ENCODE data around the gene TMEM52. TPM values are rescaled to one million over a fixed set of nuclear protein-coding genes. Genes with fewer than 3 reads are reported as not detected.
"Not testable (repeated sequence)": the region's sequence is repeated elsewhere in the genome, so short reads cannot be mapped to it uniquely, and the experiment has no call there.

Gene TMEM52
- total RNA-seq, 1 donor from 2014 or later, result 0.51 TPM

DNA sequence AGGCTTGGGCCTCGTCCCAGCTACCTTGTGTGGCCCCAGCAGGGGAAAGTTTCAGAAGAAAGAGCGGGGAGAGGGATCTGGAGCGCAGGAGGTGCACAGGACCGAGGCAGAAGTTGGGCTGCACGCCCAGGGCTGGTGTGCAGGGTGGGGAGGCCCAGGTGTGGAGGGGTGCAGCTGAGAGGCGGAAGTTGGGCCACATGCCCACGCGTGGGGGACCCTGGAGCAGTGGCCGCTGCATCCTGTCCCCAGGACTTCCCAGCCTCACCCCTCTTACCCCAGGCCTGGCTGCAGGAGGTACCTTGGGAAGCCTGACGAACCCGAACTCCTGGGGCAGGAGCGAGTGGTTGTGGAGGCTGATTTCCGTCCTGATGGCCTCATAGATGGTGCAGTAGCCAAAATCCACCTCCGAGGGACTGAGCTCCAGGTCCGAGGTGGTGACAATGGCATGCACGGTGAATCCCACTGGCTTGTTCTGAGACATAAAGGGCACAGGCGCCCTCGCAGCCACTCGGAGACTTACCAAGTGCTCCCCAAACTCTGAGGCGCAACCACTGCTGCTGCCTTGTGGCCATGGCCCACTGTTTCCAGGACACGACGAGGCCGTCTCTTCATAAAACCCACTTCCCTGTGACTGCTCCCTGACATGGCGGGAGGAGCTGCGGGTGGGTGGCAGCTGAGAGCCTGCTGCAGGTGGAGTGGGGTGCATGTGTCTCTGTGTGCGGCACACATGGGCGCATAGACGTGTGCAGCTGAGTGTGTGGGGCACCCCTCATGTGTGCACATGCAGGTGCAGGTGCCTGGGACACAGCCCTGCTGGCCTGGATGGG lies 20.4 kb upstream of the TMEM52 start:
- Mint-ChIP-seq H3K4me1 (peaks cover 6% of the 10 kb centered on the region), H3K9me3 (no peaks in the 10 kb centered on the region), H3K36me3 (ENCODE audit: low read depth) (no peaks in the 10 kb centered on the region), H3K27me3 (no peaks in the 10 kb centered on the region), H3K27ac (no peak overlapping the region), H3K4me3 (no peak overlapping the region)
- ATAC-seq (ENCODE audit: low read depth), result no peak
- DNase-seq, result no peak
- TF ChIP-seq, protein P1, sequence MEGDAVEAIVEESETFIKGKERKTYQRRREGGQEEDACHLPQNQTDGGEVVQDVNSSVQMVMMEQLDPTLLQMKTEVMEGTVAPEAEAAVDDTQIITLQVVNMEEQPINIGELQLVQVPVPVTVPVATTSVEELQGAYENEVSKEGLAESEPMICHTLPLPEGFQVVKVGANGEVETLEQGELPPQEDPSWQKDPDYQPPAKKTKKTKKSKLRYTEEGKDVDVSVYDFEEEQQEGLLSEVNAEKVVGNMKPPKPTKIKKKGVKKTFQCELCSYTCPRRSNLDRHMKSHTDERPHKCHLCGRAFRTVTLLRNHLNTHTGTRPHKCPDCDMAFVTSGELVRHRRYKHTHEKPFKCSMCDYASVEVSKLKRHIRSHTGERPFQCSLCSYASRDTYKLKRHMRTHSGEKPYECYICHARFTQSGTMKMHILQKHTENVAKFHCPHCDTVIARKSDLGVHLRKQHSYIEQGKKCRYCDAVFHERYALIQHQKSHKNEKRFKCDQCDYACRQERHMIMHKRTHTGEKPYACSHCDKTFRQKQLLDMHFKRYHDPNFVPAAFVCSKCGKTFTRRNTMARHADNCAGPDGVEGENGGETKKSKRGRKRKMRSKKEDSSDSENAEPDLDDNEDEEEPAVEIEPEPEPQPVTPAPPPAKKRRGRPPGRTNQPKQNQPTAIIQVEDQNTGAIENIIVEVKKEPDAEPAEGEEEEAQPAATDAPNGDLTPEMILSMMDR (IDR thresholded peaks at IDR 0.05), result no peak
- ChIA-PET CTCF (no interaction called here), POLR2A (no interaction called here)
- intact Hi-C loops (cut with micrococcal nuclease), result no loop called here

DNA sequence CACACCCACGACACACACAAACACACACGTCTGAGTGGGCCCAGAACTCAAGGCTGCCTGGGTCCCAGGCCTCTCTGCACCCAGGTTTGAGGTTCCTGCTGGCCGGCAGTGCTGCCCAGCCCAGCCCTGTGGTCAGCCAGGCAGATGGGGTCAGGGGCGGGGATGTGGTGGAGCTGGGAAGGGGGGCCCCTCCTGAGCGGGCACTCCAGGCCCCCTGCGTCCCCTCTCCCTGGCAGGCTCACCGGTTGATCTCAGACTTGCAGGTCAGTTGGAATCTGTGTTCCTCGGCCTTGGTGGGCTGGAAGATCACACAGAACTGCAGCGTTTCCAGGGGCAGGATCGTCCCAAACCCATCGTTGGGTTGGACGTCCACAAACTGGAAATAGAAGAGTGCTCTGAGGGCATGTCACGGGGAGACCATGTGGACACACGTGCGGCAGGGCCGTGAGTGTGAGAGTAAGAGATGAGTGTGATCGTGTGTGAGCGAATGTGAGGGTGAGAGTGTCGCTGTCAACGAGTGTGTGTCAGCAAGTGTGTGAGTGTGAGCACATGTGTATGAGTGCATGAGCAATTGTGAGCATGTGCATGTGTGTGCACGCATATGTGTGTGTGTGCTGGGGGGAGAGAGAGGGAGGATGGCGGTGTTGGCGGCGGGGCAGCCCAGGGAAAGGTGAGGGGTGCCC lies 19.7 kb upstream of the TMEM52 start:
- intact Hi-C loops (cut with micrococcal nuclease), result no loop called here
- ATAC-seq (ENCODE audit: low read depth), result no peak
- POLR2A ChIA-PET, result no interaction called here
- Mint-ChIP-seq H3K27me3 (no peaks in the 10 kb centered on the region), H3K9me3 (no peaks in the 10 kb centered on the region), H3K4me3 (no peak overlapping the region), H3K27ac (no peak overlapping the region), H3K4me1 (peaks cover 2% of the 10 kb centered on the region), H3K36me3 (ENCODE audit: low read depth) (no peaks in the 10 kb centered on the region)
- no peak for DNase-seq
- CTCF ChIA-PET, result no interaction called here
- TF ChIP-seq, protein P1 (IDR thresholded peaks at IDR 0.05), result no peak

DNA sequence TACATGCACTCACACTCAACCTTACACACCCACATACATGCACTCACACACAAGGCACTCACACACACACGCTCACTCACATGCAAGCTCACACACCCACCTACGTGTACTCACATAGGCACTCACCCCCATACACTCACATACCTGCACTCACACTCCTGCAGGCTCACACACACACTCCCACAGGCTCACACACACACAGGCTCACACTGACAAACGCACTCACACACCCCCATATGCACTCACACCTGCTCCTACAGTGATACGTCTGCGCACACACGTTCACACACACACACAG lies 19.1 kb upstream of the TMEM52 start:
- Mint-ChIP-seq H3K9me3 (no peaks in the 10 kb centered on the region), H3K36me3 (ENCODE audit: low read depth) (no peaks in the 10 kb centered on the region), H3K27ac (no peak overlapping the region), H3K4me1 (no peaks in the 10 kb centered on the region), H3K27me3 (no peaks in the 10 kb centered on the region), H3K4me3 (no peak overlapping the region)
- intact Hi-C loops (cut with micrococcal nuclease), result no loop called here
- ChIA-PET POLR2A (no interaction called here), CTCF (no interaction called here)
- ATAC-seq (ENCODE audit: low read depth) (no peak), DNase-seq (no peak)
- TF ChIP-seq, protein P1 (IDR thresholded peaks at IDR 0.05), result no peak

DNA sequence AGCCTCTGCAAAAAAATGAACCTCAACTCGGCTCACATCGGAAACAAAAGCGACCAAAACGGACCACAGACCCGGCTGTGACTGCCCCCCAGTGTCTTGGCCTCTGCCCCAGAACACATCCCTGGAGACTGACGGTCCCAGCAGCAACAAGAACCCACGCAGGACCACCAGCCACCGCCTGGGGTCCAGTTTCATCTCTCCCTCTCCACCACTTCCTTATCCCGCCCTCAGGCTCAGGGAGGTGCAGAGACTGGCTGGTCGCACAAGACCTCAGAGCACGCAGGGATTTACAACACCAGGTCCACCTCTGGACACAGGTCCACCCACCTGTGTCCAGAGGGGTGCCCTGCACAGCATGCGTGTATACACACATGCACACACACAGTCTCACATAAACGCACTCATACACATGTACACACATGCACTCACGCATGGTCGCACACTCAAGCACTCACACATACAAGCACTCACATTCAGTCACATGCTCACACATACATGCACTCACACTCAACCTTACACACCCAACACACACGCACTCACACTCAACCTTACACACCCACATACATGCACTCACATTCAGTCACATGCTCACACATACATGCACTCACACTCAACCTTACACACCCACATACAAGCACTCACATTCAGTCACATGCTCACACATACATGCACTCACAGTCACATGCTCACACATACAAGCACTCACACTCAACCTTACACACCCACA lies 18.6 kb upstream of the TMEM52 start:
- Mint-ChIP-seq H3K9me3 (no peaks in the 10 kb centered on the region), H3K36me3 (ENCODE audit: low read depth) (no peaks in the 10 kb centered on the region), H3K4me3 (no peak overlapping the region), H3K27me3 (no peaks in the 10 kb centered on the region), H3K4me1 (no peaks in the 10 kb centered on the region), H3K27ac (no peak overlapping the region)
- ATAC-seq (ENCODE audit: low read depth) (no peak), DNase-seq (no peak)
- intact Hi-C loops (cut with micrococcal nuclease), result no loop called here
- TF ChIP-seq, protein P1 (IDR thresholded peaks at IDR 0.05), result no peak
- POLR2A ChIA-PET, result no interaction called here
- CTCF ChIA-PET, result no interaction called here

DNA sequence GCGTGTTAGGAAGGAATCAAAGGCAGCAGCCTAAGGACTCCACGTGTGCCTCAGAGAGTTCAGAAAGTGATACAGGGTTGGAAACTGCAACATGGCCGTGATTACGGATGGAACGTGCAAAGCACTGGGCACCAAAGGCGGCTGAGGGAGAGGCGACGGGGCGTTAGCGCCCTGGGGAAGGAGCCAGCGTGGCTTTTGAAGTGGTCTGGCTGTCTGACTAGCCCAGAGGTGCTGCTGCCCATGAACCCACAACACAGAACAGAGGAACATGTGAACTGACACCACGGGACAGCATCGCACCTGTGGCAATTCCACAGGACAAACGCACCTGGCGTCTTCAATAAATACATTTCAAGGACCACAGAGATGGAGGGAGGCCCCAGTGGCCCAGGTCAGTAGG lies 18.0 kb upstream of the TMEM52 start:
- H3K27ac Mint-ChIP-seq, result no peak overlapping the region
- DNase-seq (no peak), ATAC-seq (ENCODE audit: low read depth) (no peak)
- no peak overlapping the region for H3K4me3 Mint-ChIP-seq
- ChIA-PET POLR2A (no interaction called here), CTCF (no interaction called here)
- H3K36me3 Mint-ChIP-seq (ENCODE audit: low read depth), result no peaks in the 10 kb centered on the region
- no peaks in the 10 kb centered on the region for H3K4me1 Mint-ChIP-seq
- no peaks in the 10 kb centered on the region for H3K9me3 Mint-ChIP-seq
- H3K27me3 Mint-ChIP-seq, result no peaks in the 10 kb centered on the region
- TF ChIP-seq, protein P1 (IDR thresholded peaks at IDR 0.05), result no peak
- intact Hi-C loops (cut with micrococcal nuclease), result no loop called here

DNA sequence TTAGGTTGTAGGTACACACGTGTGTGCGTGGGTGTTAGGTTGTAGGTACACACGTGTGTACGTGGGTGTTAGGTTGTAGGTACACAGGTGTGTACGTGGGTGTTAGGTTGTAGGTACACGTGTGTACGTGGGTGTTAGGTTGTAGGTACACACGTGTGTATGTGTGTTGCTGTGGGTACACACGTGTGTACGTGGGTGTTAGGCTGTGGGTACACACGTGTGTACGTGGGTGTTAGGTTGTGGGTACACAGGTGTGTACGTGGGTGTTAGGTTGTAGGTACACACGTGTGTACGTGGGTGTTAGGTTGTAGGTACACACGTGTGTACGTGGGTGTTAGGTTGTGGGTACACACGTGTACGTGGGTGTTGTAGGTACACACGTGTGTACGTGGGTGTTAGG lies 15.8 kb upstream of the TMEM52 start:
- ATAC-seq (ENCODE audit: low read depth); intact Hi-C loops (cut with micrococcal nuclease); DNase-seq; H3K9me3 Mint-ChIP-seq; H3K36me3 Mint-ChIP-seq (ENCODE audit: low read depth); POLR2A ChIA-PET; H3K4me1 Mint-ChIP-seq; H3K27ac Mint-ChIP-seq; CTCF ChIA-PET; H3K27me3 Mint-ChIP-seq; H3K4me3 Mint-ChIP-seq: not testable (repeated sequence)

Measured in activated B cell treated with CpG ODN at 0.5 μM for 24 hours (primary cell).